NOMO-1 treated with dmso at 0.1 percent for 144 hours (cell line): ENCODE data around the gene TOMM40.
"Not testable (repeated sequence)": the region's sequence is repeated elsewhere in the genome, so short reads cannot be mapped to it uniquely, and the experiment has no call there.

Source experiments
- DNase-seq: peaks from one replicate; lab custom pipeline; 2025; ENCODE audit not compliant: unreplicated experiment; lab: John Stamatoyannopoulos, UW

The TOMM40 gene

GRCh38 chr19:44891016-44891882 is at the start of gene TOMM40:
Gene TOMM40, plus strand, starts transcription at chr19:44891254. Its CDS starts 162 bp downstream, at chr19:44891416.
- DNase-seq = peak; percentile 100

GRCh38 chr19:44845286-44845611 is 45.8 kb upstream of the TOMM40 start:
- no peak for DNase-seq

- peak; percentile 90 for DNase-seq
These were observed 45.2 kb upstream of the TOMM40 start, which contains the start of gene NECTIN2 for GRCh38 chr19:44845612-44846454. Gene NECTIN2, plus strand, starts transcription at chr19:44846297. Its CDS starts 229 bp downstream, at chr19:44846526.

- DNase-seq = no peak
These were observed 44.5 kb upstream of the TOMM40 start for GRCh38 chr19:44846455-44847143.

- no peak for DNase-seq
These were observed 43.7 kb upstream of the TOMM40 start for GRCh38 chr19:44847144-44848035.

GRCh38 chr19:44848036-44848811 is 42.8 kb upstream of the TOMM40 start:
- no peak for DNase-seq

GRCh38 chr19:44848812-44849447 is 42.1 kb upstream of the TOMM40 start:
- DNase-seq = no peak

- DNase-seq = no peak
These were observed 40.4 kb upstream of the TOMM40 start for GRCh38 chr19:44850641-44851109.

GRCh38 chr19:44851427-44851826 is 39.6 kb upstream of the TOMM40 start:
- DNase-seq = no peak

GRCh38 chr19:44855606-44856005 is 35.4 kb upstream of the TOMM40 start:
- no peak for DNase-seq

GRCh38 chr19:44856421-44857083 is 34.5 kb upstream of the TOMM40 start:
- peak; percentile 43 for DNase-seq

GRCh38 chr19:44857837-44858236 is 33.2 kb upstream of the TOMM40 start:
- no peak for DNase-seq

GRCh38 chr19:44861576-44861975 is 29.5 kb upstream of the TOMM40 start:
- DNase-seq = not testable (repeated sequence)

GRCh38 chr19:44863990-44864389 is 27.1 kb upstream of the TOMM40 start:
- DNase-seq = no peak

- no peak for DNase-seq
These were observed 25.8 kb upstream of the TOMM40 start for GRCh38 chr19:44865196-44865767.

- DNase-seq = no peak
These were observed 24.4 kb upstream of the TOMM40 start for GRCh38 chr19:44866664-44867063.

GRCh38 chr19:44867578-44867977 is 23.5 kb upstream of the TOMM40 start:
- no peak for DNase-seq
